Measurements from ENCODE around the gene ZNF407. TPM values are rescaled to one million over a fixed set of nuclear protein-coding genes. Genes with fewer than 3 reads are reported as not detected.

ZNF407 gene
- total and polyA plus RNA-seq, 7 experiments from 2014 or later = 6.8 to 31.3 (median 27.9) TPM

DNA sequence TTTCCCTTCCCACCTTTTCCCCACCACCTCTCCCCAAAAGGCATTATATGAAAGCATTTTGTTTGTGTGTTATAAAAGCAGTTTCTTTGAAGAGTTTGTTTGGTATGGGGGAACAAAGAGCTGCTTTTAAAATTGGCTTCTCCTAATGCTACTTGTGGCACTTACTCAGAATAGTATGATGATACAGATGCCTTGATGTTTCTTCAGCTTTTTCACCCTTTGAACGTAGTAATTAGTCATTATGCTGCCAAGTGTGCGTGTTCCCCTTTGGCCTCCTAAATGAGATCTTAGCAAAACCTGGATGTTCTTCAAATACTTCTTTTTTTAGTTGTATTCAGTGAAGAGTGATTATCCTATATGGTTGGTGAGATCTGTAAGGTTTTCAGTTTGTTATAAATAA lies 427.9 kb downstream of the ZNF407 start:
- peaks cover 4 to 10% of the 10 kb centered on the region in 2 donors for H3K4me1 ChIP-seq (ENCODE audit: control insufficient read depth in 2 of 2, insufficient read depth in 2 of 2, low read length in 2 of 2)
- peaks cover 11 to 27% (median 18%) of the 10 kb centered on the region in 7 donors for H3K4me1 Mint-ChIP-seq
- no peaks in the 10 kb centered on the region for H3K9me3 ChIP-seq (ENCODE audit: control insufficient read depth in 2 of 3, low read length in 3 of 3)
- DNase-seq = no peak
- H3K27ac ChIP-seq (ENCODE audit: low read depth, low read length) = no peak overlapping the region
- peaks cover 0 to 12% (median 7%) of the 10 kb centered on the region in 11 donors for H3K9me3 Mint-ChIP-seq
- intact Hi-C loops (cut with micrococcal nuclease) = loop anchor here in 1 of 2 donors (5.0 kb wide), 1 partner anchor 187 kb away; the partner anchor contains the start of gene TSHZ1
- H3K36me3 ChIP-seq (ENCODE audit: control insufficient read depth in 2 of 3, insufficient read depth in 3 of 3, low read length in 3 of 3) = no peaks in the 10 kb centered on the region
- H3K4me3 Mint-ChIP-seq = no peak overlapping the region
- no peaks in the 10 kb centered on the region for H3K27me3 ChIP-seq (ENCODE audit: control insufficient read depth in 2 of 2, insufficient read depth in 2 of 2, low read length in 2 of 2)
- POLR2A ChIA-PET = interaction anchor here (1.0 to 1.1 kb wide), 2 partner anchors 91 to 429 kb away, joined by 3 read pairs; no protein-coding TSS in a partner anchor
- CTCF ChIA-PET = no interaction called here
- no peaks in the 10 kb centered on the region for H3K27me3 Mint-ChIP-seq
- H3K4me3 ChIP-seq (ENCODE audit: low read length) = no peak overlapping the region
- no peak for ATAC-seq
- H3K27ac Mint-ChIP-seq = peak overlapping the region in 3 of 9 donors; percentile 10 to 49 (median 10)
- H3K36me3 Mint-ChIP-seq = peaks cover 0 to 30% (median 16%) of the 10 kb centered on the region in 5 donors

DNA sequence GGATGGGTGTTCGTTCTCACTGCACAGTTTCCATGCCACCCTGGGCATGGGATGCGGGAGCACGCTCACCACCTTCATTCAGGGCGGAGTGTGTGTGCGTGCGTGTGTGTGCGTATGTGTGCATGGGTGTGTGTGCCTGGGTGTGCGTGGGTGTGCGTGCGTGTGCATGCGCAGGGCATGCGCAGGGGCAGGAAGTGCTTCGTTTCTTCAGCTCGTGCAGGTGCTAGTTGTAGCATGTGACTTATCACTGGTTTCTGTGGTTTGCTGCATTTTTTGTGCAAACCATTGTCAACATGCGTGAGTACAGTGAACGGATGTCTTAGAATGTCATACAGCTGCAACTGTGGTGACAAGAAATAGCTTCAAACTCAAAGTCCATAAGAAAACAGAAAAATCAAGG lies 431.8 kb downstream of the ZNF407 start:
- CTCF ChIA-PET = interaction anchor here (0.8 kb wide), 1 partner anchor 213 kb away, joined by 4 read pairs; no protein-coding TSS in a partner anchor
- Histone ChIP-seq H3K4me3 (ENCODE audit: low read length) (no peak overlapping the region), H3K27me3 (ENCODE audit: control insufficient read depth in 2 of 2, insufficient read depth in 2 of 2, low read length in 2 of 2) (no peaks in the 10 kb centered on the region), H3K27ac (ENCODE audit: low read depth, low read length) (peak overlapping the region; percentile 14), H3K4me1 (ENCODE audit: control insufficient read depth in 2 of 2, insufficient read depth in 2 of 2, low read length in 2 of 2) (peaks cover 4 to 10% of the 10 kb centered on the region in 2 donors), H3K36me3 (ENCODE audit: control insufficient read depth in 2 of 3, insufficient read depth in 3 of 3, low read length in 3 of 3) (no peaks in the 10 kb centered on the region), H3K9me3 (ENCODE audit: control insufficient read depth in 2 of 3, low read length in 3 of 3) (no peaks in the 10 kb centered on the region)
- Mint-ChIP-seq H3K27me3 (no peaks in the 10 kb centered on the region), H3K36me3 (peaks cover 0 to 25% (median 22%) of the 10 kb centered on the region in 5 donors), H3K27ac (peak overlapping the region; percentile 56 to 95 (median 86)), H3K4me1 (peaks cover 12 to 31% (median 21%) of the 10 kb centered on the region in 7 donors), H3K9me3 (peaks cover 0 to 12% (median 7%) of the 10 kb centered on the region in 11 donors), H3K4me3 (peak overlapping the region in 8 of 10 donors; percentile 43 to 62 (median 56))
- ATAC-seq (peak; percentile 73), DNase-seq (peak in 7 of 9 donors; percentile 24 to 73 (median 58))
- intact Hi-C loops (cut with micrococcal nuclease) = loop anchor here in 1 of 2 donors (1.0 to 5.0 kb wide), 2 partner anchors 42 to 183 kb away; partner anchors contain the start of gene TSHZ1
- POLR2A ChIA-PET = interaction anchor here (0.7 to 1.6 kb wide), 5 partner anchors 14 to 181 kb away, joined by 4 to 6 read pairs (median 5); partner anchors contain the start of gene TSHZ1

DNA sequence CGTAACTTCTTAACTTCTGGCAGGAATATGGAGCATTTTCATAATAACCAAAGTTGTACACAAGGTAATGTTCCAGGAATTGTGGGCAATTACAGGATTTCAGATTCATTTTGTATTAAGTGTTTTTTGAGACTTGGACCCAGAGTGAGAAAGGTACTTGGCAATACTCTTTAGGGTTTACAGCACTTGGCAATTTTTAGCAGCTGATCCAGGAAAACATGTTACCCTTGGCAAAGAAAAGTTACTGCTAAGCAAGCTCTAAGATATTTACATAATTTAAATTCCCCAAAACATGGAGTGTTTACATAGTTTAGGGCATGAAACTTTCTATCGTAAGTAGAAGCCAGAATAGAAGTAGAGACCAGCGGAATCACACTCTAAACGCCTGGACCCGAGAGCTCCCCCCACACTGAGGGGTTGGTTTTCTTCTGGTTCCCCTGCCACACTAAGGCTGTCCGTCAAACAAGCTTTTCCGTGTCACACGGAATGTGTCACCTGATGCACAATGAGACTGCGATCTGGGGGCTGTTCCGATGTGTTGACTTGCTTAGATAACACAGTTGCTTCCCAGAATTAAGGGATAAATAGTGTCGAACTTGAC lies 434.1 kb downstream of the ZNF407 start:
- no peak overlapping the region for H3K4me3 ChIP-seq (ENCODE audit: low read length)
- Mint-ChIP-seq H3K9me3 (peaks cover 0 to 12% (median 7%) of the 10 kb centered on the region in 11 donors), H3K4me3 (no peak overlapping the region), H3K27ac (peak overlapping the region in 1 of 9 donors; percentile 40), H3K4me1 (peaks cover 12 to 28% (median 21%) of the 10 kb centered on the region in 7 donors), H3K27me3 (no peaks in the 10 kb centered on the region), H3K36me3 (peaks cover 0 to 33% (median 20%) of the 10 kb centered on the region in 5 donors)
- CTCF ChIA-PET = no interaction called here
- DNase-seq = no peak
- ATAC-seq = no peak
- POLR2A ChIA-PET = interaction anchor here (0.8 kb wide), 1 partner anchor 9 kb away, joined by 3 read pairs; no protein-coding TSS in a partner anchor
- peaks cover 4 to 10% of the 10 kb centered on the region in 2 donors for H3K4me1 ChIP-seq (ENCODE audit: control insufficient read depth in 2 of 2, insufficient read depth in 2 of 2, low read length in 2 of 2)
- intact Hi-C loops (cut with micrococcal nuclease) = no loop called here
- H3K27ac ChIP-seq (ENCODE audit: low read depth, low read length) = no peak overlapping the region
- H3K27me3 ChIP-seq (ENCODE audit: control insufficient read depth in 2 of 2, insufficient read depth in 2 of 2, low read length in 2 of 2) = no peaks in the 10 kb centered on the region
- H3K9me3 ChIP-seq (ENCODE audit: control insufficient read depth in 2 of 3, low read length in 3 of 3) = no peaks in the 10 kb centered on the region
- H3K36me3 ChIP-seq (ENCODE audit: control insufficient read depth in 2 of 3, insufficient read depth in 3 of 3, low read length in 3 of 3) = no peaks in the 10 kb centered on the region

DNA sequence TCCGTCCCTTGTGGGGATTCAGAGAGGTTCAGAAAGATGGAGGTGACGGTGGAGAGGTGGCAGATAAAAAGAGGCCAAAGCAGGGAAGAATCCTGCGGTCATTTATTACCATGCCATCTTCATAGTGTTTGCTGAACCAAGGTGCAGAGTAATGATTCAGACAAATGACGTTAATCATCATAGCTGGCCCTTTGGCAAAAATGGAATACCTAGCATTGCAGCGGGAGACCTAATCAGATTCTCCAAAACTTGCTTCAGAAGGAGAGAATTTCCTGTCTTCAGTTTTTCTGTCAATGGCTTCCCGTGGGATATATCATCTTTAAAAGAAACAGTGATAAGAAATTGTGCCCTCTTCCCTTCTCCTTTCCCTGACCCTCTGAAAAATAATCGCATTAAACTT lies 435.8 kb downstream of the ZNF407 start:
- no peaks in the 10 kb centered on the region for H3K9me3 ChIP-seq (ENCODE audit: control insufficient read depth in 2 of 3, low read length in 3 of 3)
- no peak for ATAC-seq
- Mint-ChIP-seq H3K36me3 (peaks cover 0 to 26% (median 18%) of the 10 kb centered on the region in 5 donors), H3K4me1 (peaks cover 12 to 24% (median 19%) of the 10 kb centered on the region in 7 donors), H3K27ac (peak overlapping the region in 1 of 9 donors; percentile 14), H3K4me3 (no peak overlapping the region), H3K27me3 (no peaks in the 10 kb centered on the region), H3K9me3 (peaks cover 0 to 9% (median 6%) of the 10 kb centered on the region in 11 donors)
- ChIA-PET POLR2A (no interaction called here), CTCF (no interaction called here)
- intact Hi-C loops (cut with micrococcal nuclease) = no loop called here
- no peaks in the 10 kb centered on the region for H3K36me3 ChIP-seq (ENCODE audit: control insufficient read depth in 2 of 3, insufficient read depth in 3 of 3, low read length in 3 of 3)
- no peak for DNase-seq
- peaks cover 4 to 10% of the 10 kb centered on the region in 2 donors for H3K4me1 ChIP-seq (ENCODE audit: control insufficient read depth in 2 of 2, insufficient read depth in 2 of 2, low read length in 2 of 2)
- no peak overlapping the region for H3K27ac ChIP-seq (ENCODE audit: low read depth, low read length)
- H3K4me3 ChIP-seq (ENCODE audit: low read length) = no peak overlapping the region
- no peaks in the 10 kb centered on the region for H3K27me3 ChIP-seq (ENCODE audit: control insufficient read depth in 2 of 2, insufficient read depth in 2 of 2, low read length in 2 of 2)

DNA sequence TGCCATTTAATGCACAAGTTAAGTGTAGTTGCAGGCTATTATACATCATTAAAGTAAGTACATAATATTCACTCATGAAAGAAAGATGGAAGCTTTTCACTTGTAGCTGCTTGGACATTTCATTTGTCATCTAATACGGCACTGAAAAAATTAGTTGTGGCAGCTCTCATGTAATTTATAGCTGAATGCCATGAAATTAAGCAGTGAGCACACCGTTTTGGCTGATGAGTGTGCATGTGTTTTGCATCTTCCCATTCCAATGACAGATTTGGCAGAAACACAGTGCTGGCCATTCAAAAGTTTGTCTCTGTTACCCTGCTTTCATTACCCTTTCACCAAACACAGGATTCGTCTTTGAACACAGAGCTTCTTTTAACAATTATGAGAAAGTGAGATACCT lies 437.3 kb downstream of the ZNF407 start:
- intact Hi-C loops (cut with micrococcal nuclease) = no loop called here
- Mint-ChIP-seq H3K36me3 (peaks cover 0 to 26% (median 14%) of the 10 kb centered on the region in 5 donors), H3K27ac (no peak overlapping the region), H3K27me3 (no peaks in the 10 kb centered on the region), H3K4me3 (no peak overlapping the region), H3K4me1 (peaks cover under 1 to 11% (median 9%) of the 10 kb centered on the region in 7 donors), H3K9me3 (peaks cover 0 to under 1% (median 0%) of the 10 kb centered on the region in 11 donors)
- peaks cover 0 to under 1% of the 10 kb centered on the region in 2 donors for H3K4me1 ChIP-seq (ENCODE audit: control insufficient read depth in 2 of 2, insufficient read depth in 2 of 2, low read length in 2 of 2)
- no peaks in the 10 kb centered on the region for H3K36me3 ChIP-seq (ENCODE audit: control insufficient read depth in 2 of 3, insufficient read depth in 3 of 3, low read length in 3 of 3)
- ATAC-seq (no peak), DNase-seq (no peak)
- no peaks in the 10 kb centered on the region for H3K27me3 ChIP-seq (ENCODE audit: control insufficient read depth in 2 of 2, insufficient read depth in 2 of 2, low read length in 2 of 2)
- CTCF ChIA-PET = no interaction called here
- no peak overlapping the region for H3K27ac ChIP-seq (ENCODE audit: low read depth, low read length)
- no peak overlapping the region for H3K4me3 ChIP-seq (ENCODE audit: low read length)
- H3K9me3 ChIP-seq (ENCODE audit: control insufficient read depth in 2 of 3, low read length in 3 of 3) = no peaks in the 10 kb centered on the region
- POLR2A ChIA-PET = no interaction called here

DNA sequence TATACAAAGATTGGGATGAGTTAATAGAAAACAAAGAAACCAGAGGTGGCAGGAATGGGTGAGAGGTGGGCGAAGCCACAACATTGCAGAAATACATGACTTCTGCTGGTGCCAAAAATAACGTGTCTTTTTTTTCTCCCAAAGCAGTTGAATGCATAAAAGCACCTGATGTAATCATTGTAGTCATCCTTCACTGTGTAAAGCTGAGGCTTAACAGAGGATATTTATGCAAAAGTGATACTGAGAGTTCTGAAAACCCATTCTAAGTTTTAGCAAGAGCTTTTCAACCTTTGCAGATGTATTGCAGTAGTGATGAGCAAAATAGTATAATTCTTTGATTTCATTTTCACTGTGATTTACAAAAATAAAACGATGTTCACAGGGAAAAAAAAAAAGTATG lies 438.3 kb downstream of the ZNF407 start:
- Histone ChIP-seq H3K4me1 (ENCODE audit: control insufficient read depth in 2 of 2, insufficient read depth in 2 of 2, low read length in 2 of 2) (no peaks in the 10 kb centered on the region), H3K9me3 (ENCODE audit: control insufficient read depth in 2 of 3, low read length in 3 of 3) (no peaks in the 10 kb centered on the region), H3K36me3 (ENCODE audit: control insufficient read depth in 2 of 3, insufficient read depth in 3 of 3, low read length in 3 of 3) (no peaks in the 10 kb centered on the region), H3K4me3 (ENCODE audit: low read length) (no peak overlapping the region), H3K27ac (ENCODE audit: low read depth, low read length) (no peak overlapping the region), H3K27me3 (ENCODE audit: control insufficient read depth in 2 of 2, insufficient read depth in 2 of 2, low read length in 2 of 2) (no peaks in the 10 kb centered on the region)
- Mint-ChIP-seq H3K4me1 (peaks cover 0 to 1% (median under 1%) of the 10 kb centered on the region in 7 donors), H3K4me3 (no peak overlapping the region), H3K27ac (peak overlapping the region in 1 of 9 donors; percentile 34), H3K27me3 (no peaks in the 10 kb centered on the region), H3K9me3 (no peaks in the 10 kb centered on the region), H3K36me3 (peaks cover 0 to 26% (median 13%) of the 10 kb centered on the region in 5 donors)
- no peak for ATAC-seq
- intact Hi-C loops (cut with micrococcal nuclease) = no loop called here
- DNase-seq = no peak
- ChIA-PET POLR2A (no interaction called here), CTCF (no interaction called here)
